PC-9 (cell line): Measurements from ENCODE around the gene DOCK6.

Source experiments
- EZH2 ChIP-seq: fragments of 200-600 bp; sonication (generic); IDR thresholded peaks from 2 replicates; pipeline ENCODE4 v1.8.0; 2017; ENCODE audit warnings: antibody characterized with exemption, low read depth
- TF ChIP-seq, protein P1 (sequence below): fragments of 200-600 bp; sonication (generic); conservative IDR thresholded peaks from 2 replicates; pipeline ENCODE4 v1.6.1; 2017; ENCODE audit warnings: mixed run types, antibody characterized with exemption, mild to moderate bottlenecking, moderate library complexity

DNA sequence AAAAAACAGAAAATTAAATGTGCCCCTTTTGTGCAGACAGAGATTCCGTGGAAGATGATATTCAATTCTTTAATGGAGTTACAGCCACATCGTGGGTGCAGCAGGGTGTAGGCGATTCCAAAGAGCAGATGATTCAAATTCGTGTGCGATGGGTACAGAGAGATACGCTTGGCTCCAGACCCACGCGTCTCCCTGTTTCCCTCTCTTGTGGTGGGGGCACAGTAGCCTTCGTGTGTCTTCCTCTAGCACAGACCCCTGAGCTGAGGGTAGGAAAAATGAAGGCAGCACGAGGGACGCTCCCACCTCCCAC is 38.4 kb upstream of the DOCK6 start:
- TF ChIP-seq, protein P1, sequence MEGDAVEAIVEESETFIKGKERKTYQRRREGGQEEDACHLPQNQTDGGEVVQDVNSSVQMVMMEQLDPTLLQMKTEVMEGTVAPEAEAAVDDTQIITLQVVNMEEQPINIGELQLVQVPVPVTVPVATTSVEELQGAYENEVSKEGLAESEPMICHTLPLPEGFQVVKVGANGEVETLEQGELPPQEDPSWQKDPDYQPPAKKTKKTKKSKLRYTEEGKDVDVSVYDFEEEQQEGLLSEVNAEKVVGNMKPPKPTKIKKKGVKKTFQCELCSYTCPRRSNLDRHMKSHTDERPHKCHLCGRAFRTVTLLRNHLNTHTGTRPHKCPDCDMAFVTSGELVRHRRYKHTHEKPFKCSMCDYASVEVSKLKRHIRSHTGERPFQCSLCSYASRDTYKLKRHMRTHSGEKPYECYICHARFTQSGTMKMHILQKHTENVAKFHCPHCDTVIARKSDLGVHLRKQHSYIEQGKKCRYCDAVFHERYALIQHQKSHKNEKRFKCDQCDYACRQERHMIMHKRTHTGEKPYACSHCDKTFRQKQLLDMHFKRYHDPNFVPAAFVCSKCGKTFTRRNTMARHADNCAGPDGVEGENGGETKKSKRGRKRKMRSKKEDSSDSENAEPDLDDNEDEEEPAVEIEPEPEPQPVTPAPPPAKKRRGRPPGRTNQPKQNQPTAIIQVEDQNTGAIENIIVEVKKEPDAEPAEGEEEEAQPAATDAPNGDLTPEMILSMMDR: no peak
- no peak for TF ChIP-seq EZH2
